NB4 (cell line): ENCODE data around the gene RBCK1.

Source experiments
- DNase-seq: peaks from one replicate; pipeline ENCODE4 v3.0.0; 2010; ENCODE audit warnings: low read depth
- H3K4me3 ChIP-seq: one replicate; pipeline ENCODE4 v1.5.1; 2011; ENCODE audit warnings: mild to moderate bottlenecking, low read depth, low read length, moderate library complexity
- CTCF ChIP-seq: IDR thresholded peaks from one replicate; pipeline ENCODE4 v1.5.1; 2012; ENCODE audit warnings: low read depth, low read length
- MAX ChIP-seq: IDR thresholded peaks from 2 replicates; pipeline ENCODE4 v1.6.1; 2011; ENCODE audit warnings: low read depth, low read length
- MYC ChIP-seq: IDR thresholded peaks from 2 replicates; pipeline ENCODE4 v1.6.1; 2011; ENCODE audit warnings: low read depth, low read length
- POLR2A ChIP-seq: IDR thresholded peaks from 2 replicates; pipeline ENCODE4 v1.6.1; 2011; ENCODE audit warnings: mild to moderate bottlenecking; ENCODE audit not compliant: insufficient read length; ENCODE audit errors: extremely low read depth

RBCK1 gene

GRCh38 chr20:364905-365794, 42.9 kb upstream of the RBCK1 start:
- DNase-seq = peak; percentile 60
- no peak overlapping the region for H3K4me3 ChIP-seq
- no peak for TF ChIP-seq MYC
- TF ChIP-seq MAX = no peak
- no peak for TF ChIP-seq CTCF
- TF ChIP-seq POLR2A = no peak

- DNase-seq = no peak
- H3K4me3 ChIP-seq = no peak overlapping the region
- TF ChIP-seq MYC = no peak
- no peak for TF ChIP-seq CTCF
- no peak for TF ChIP-seq POLR2A
- no peak for TF ChIP-seq MAX
Observed at GRCh38 chr20:366041-366718, 41.9 kb upstream of the RBCK1 start.

- H3K4me3 ChIP-seq = no peak overlapping the region
- DNase-seq = no peak
Observed at GRCh38 chr20:366719-367485, 41.2 kb upstream of the RBCK1 start.

GRCh38 chr20:367486-367887, 40.6 kb upstream of the RBCK1 start:
- no peak overlapping the region for H3K4me3 ChIP-seq
- no peak for DNase-seq
- TF ChIP-seq MYC (no peak), POLR2A (no peak), CTCF (no peak), MAX (no peak)

More at GRCh38 chr20:366719-367485, 41.2 kb upstream of the RBCK1 start:
- no peak for TF ChIP-seq POLR2A

GRCh38 chr20:368915-369314, 39.2 kb upstream of the RBCK1 start:
- no peak for DNase-seq
- H3K4me3 ChIP-seq = no peak overlapping the region
- TF ChIP-seq MYC = no peak
- TF ChIP-seq MAX = no peak
- TF ChIP-seq POLR2A = no peak
- TF ChIP-seq CTCF = no peak

GRCh38 chr20:370151-370600, 37.9 kb upstream of the RBCK1 start:
- H3K4me3 ChIP-seq = no peak overlapping the region
- TF ChIP-seq POLR2A = no peak
- no peak for DNase-seq
